Measurements from ENCODE around the gene SERINC1.

Gene SERINC1

GRCh38 chr6:122412001-122412400, 59.6 kb downstream of the SERINC1 start:
- no peak for DNase-seq
- in situ Hi-C loops (cut with HindIII; ENCODE audit: low pct_ligation_motif_present, low sequenced_read_pairs), result no loop called here
- TF ChIP-seq, protein P1, sequence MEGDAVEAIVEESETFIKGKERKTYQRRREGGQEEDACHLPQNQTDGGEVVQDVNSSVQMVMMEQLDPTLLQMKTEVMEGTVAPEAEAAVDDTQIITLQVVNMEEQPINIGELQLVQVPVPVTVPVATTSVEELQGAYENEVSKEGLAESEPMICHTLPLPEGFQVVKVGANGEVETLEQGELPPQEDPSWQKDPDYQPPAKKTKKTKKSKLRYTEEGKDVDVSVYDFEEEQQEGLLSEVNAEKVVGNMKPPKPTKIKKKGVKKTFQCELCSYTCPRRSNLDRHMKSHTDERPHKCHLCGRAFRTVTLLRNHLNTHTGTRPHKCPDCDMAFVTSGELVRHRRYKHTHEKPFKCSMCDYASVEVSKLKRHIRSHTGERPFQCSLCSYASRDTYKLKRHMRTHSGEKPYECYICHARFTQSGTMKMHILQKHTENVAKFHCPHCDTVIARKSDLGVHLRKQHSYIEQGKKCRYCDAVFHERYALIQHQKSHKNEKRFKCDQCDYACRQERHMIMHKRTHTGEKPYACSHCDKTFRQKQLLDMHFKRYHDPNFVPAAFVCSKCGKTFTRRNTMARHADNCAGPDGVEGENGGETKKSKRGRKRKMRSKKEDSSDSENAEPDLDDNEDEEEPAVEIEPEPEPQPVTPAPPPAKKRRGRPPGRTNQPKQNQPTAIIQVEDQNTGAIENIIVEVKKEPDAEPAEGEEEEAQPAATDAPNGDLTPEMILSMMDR (IDR thresholded peaks at IDR 0.05; ENCODE audit: low read depth, low read length, missing control alignments), result no peak
- H3K4me3 ChIP-seq (ENCODE audit: low read depth, low read length), result no peak overlapping the region
- H3K27me3 ChIP-seq (replicated peaks), result no peaks in the 10 kb centered on the region
- no peaks in the 10 kb centered on the region for H3K36me3 ChIP-seq (replicated peaks)
- H3K27ac ChIP-seq, result no peak overlapping the region

GRCh38 chr6:122408702-122409458, 62.7 kb downstream of the SERINC1 start:
- TF ChIP-seq, protein P1 (IDR thresholded peaks at IDR 0.05; ENCODE audit: low read depth, low read length, missing control alignments), result no peak
- Histone ChIP-seq H3K36me3 (replicated peaks) (no peaks in the 10 kb centered on the region), H3K4me3 (ENCODE audit: low read depth, low read length) (no peak overlapping the region), H3K27ac (no peak overlapping the region), H3K27me3 (replicated peaks) (no peaks in the 10 kb centered on the region)
- in situ Hi-C loops (cut with HindIII; ENCODE audit: low pct_ligation_motif_present, low sequenced_read_pairs), result no loop called here
- no peak for DNase-seq

GRCh38 chr6:122408240-122408639, 63.4 kb downstream of the SERINC1 start:
- Histone ChIP-seq H3K27me3 (replicated peaks) (no peaks in the 10 kb centered on the region), H3K4me3 (ENCODE audit: low read depth, low read length) (no peak overlapping the region), H3K36me3 (replicated peaks) (no peaks in the 10 kb centered on the region), H3K27ac (no peak overlapping the region)
- in situ Hi-C loops (cut with HindIII; ENCODE audit: low pct_ligation_motif_present, low sequenced_read_pairs), result no loop called here
- no peak for DNase-seq
- TF ChIP-seq, protein P1 (IDR thresholded peaks at IDR 0.05; ENCODE audit: low read depth, low read length, missing control alignments), result no peak

- no peak for DNase-seq
- no peak overlapping the region for H3K4me3 ChIP-seq (ENCODE audit: low read depth, low read length)
- TF ChIP-seq, protein P1 (IDR thresholded peaks at IDR 0.05; ENCODE audit: low read depth, low read length, missing control alignments), result no peak
- H3K36me3 ChIP-seq (replicated peaks), result no peaks in the 10 kb centered on the region
- in situ Hi-C loops (cut with HindIII; ENCODE audit: low pct_ligation_motif_present, low sequenced_read_pairs), result no loop called here
- H3K27me3 ChIP-seq (replicated peaks), result no peaks in the 10 kb centered on the region
- H3K27ac ChIP-seq, result no peak overlapping the region
Observed at GRCh38 chr6:122407712-122408111, 63.9 kb downstream of the SERINC1 start.

DNA sequence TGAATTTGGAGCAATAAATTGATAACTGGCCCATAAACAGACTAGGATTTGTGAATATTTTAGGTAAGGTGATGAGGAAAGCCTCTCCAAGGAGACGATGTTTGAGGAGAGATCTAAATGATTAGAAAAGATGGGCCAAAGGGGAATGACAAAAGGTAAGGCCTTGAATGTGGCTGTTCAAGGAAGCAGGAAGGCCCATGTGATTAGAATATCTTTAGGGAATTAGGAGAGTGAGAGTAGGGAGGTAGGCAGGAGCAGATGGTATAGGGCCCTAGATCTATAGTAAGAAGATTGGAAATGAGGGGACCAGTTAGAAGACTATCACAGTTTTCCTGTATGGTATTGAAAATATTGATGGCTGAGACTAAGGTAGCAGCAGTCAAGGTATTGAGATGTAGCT, 65.4 kb downstream of the SERINC1 start:
- DNase-seq, result no peak
- in situ Hi-C loops (cut with HindIII; ENCODE audit: low pct_ligation_motif_present, low sequenced_read_pairs), result no loop called here
- Histone ChIP-seq H3K36me3 (replicated peaks) (no peaks in the 10 kb centered on the region), H3K4me3 (ENCODE audit: low read depth, low read length) (no peak overlapping the region), H3K27ac (no peak overlapping the region), H3K27me3 (replicated peaks) (no peaks in the 10 kb centered on the region)
- TF ChIP-seq, protein P1 (IDR thresholded peaks at IDR 0.05; ENCODE audit: low read depth, low read length, missing control alignments), result no peak

GRCh38 chr6:122405417-122405816, 66.2 kb downstream of the SERINC1 start:
- in situ Hi-C loops (cut with HindIII; ENCODE audit: low pct_ligation_motif_present, low sequenced_read_pairs), result no loop called here
- Histone ChIP-seq H3K36me3 (replicated peaks) (no peaks in the 10 kb centered on the region), H3K27ac (no peak overlapping the region), H3K27me3 (replicated peaks) (no peaks in the 10 kb centered on the region), H3K4me3 (ENCODE audit: low read depth, low read length) (no peak overlapping the region)
- TF ChIP-seq, protein P1 (IDR thresholded peaks at IDR 0.05; ENCODE audit: low read depth, low read length, missing control alignments), result peak; percentile 48
- DNase-seq, result no peak
